MG63 (cell line): Measurements from ENCODE around the gene COPRS. TPM values are rescaled to one million over a fixed set of nuclear protein-coding genes. Genes with fewer than 3 reads are reported as not detected.

Source experiments
- total RNA-seq: library from RNA; depleted of rRNA; stranded (reverse); fragments of >200 nt; shearing (Covaris generic); gene quantifications from 2 replicates; pipeline ENCODE4 v1.2.3, GENCODE V29; 2014; ENCODE audit warnings: low replicate concordance; rRNA removed

The COPRS gene
- total RNA-seq, 1 experiment from 2014 or later: 589 TPM

Other genes starting within 250 kb of the COPRS start
- 106 and 146 TPM in 2 replicates for gene UTP6, start 42.5 kb upstream of the COPRS start, total RNA-seq
- gene SUZ12, start 77.8 kb upstream of the COPRS start, total RNA-seq: 39.4 and 72.1 TPM in 2 replicates
- gene LRRC37B, start 148.1 kb upstream of the COPRS start, total RNA-seq: 1.8 and 3.3 TPM in 2 replicates